RWPE1 (cell line): ENCODE results near the gene DCDC2B.

ENCODE experiments used
- CTCF ChIA-PET: fragments of 350-600 bp; sonication (Branson Sonifier 250); formaldehyde crosslinking; extraction: SDS; loops from one replicate; lab custom pipeline; 2021; lab: Yijun Ruan, JAX
- POLR2A ChIA-PET: fragments of 400-600 bp; formaldehyde crosslinking; extraction: SDS; loops from one replicate; lab custom pipeline; 2020; ENCODE audit warnings: antibody characterized with exemption; ENCODE audit not compliant: low non-redundant PET; lab: Yijun Ruan, JAX
- DNase-seq: peaks from one replicate; pipeline ENCODE4 v3.0.0; 2012; ENCODE audit warnings: low spot score
- H3K27ac ChIP-seq: fragments of 450-650 bp; 2 replicates; pipeline ENCODE4 v1.5.1; 2017
- TF ChIP-seq, protein P1 (sequence below): fragments of 450-650 bp; conservative IDR thresholded peaks from 2 replicates; pipeline ENCODE4 v1.5.1; 2017; ENCODE audit warnings: low read depth, mild to moderate bottlenecking

Gene DCDC2B

DNA sequence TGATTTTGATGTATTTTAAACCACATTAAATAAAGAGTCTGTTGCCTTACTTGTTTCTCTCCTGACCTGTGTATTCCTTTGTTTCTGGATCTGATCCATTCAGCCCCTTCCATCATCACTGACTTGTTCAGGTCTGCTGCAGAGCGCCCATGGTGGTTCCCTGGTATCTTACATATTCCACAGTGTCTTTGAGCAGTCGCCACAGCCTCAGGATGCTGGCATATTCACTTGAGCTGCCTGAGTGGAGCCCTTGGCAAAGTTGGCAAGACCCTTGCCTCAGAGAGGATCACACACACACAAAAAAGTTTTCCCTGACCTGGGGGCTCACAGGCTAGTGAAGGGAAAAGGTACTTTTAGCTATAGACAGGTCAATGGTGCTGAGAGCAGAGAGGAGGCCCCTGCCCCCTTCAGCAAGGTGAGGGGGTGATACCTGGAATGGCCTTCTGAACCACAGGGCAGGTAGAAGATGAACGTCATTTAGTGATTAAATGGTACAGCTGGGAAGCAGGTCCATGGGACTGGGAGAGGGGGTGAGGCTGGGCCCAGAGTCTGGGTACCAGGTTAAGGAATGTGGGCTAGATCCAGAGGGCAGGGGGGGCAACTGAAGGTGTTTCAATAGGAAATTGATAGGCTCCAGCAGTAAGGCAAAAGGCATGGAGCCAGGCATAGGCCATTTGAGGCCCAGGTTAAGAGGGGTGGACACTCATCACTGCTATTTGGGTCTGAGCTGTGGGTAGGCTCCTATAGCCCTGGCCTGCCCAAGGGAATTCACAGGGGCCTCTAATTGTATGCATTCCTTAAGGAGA, 10.4 kb upstream of the DCDC2B start:
- no peak for DNase-seq
- ChIA-PET POLR2A (no interaction called here), CTCF (interaction anchor here (0.7 kb wide), 1 partner anchor 242 kb away, joined by 3 read pairs; no protein-coding TSS in a partner anchor)
- TF ChIP-seq, protein P1, sequence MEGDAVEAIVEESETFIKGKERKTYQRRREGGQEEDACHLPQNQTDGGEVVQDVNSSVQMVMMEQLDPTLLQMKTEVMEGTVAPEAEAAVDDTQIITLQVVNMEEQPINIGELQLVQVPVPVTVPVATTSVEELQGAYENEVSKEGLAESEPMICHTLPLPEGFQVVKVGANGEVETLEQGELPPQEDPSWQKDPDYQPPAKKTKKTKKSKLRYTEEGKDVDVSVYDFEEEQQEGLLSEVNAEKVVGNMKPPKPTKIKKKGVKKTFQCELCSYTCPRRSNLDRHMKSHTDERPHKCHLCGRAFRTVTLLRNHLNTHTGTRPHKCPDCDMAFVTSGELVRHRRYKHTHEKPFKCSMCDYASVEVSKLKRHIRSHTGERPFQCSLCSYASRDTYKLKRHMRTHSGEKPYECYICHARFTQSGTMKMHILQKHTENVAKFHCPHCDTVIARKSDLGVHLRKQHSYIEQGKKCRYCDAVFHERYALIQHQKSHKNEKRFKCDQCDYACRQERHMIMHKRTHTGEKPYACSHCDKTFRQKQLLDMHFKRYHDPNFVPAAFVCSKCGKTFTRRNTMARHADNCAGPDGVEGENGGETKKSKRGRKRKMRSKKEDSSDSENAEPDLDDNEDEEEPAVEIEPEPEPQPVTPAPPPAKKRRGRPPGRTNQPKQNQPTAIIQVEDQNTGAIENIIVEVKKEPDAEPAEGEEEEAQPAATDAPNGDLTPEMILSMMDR: no peak
- H3K27ac ChIP-seq: peak overlapping the region; percentile 71

DNA sequence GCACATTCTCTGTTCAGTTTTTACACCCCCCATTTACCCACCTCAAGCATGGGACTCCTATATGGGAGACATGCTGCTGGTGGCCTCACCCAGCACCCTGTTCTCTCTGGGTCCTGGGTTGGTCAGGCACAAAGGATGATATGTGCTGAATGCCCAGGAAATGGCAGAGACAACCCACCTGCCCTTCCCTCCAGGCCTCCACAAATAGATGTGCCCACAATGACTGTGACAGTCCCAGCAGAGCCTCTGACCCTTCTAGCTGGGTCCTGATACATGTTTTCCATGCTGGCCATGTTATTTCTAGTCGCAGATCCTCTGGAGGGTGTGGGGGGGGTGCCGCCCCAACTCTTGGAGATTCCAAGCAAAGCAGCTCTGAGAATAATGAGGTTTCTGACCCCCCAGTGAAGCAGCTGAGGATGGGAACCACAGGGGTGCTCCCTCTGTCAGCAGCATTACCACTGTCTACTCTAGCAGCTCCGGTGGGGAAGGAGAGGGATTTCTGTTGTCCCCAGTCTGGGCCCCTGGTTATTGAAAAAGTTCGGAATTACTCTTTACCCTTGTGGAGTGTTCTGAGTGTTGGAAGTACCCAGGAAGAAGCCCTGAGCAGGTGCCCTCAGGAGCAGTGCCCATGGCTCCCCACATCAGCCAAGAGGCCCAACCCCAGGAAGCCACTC, 9.7 kb upstream of the DCDC2B start:
- no peak for DNase-seq
- POLR2A ChIA-PET: no interaction called here
- TF ChIP-seq, protein P1: no peak
- peak overlapping the region; percentile 71 for H3K27ac ChIP-seq
- CTCF ChIA-PET: interaction anchor here (0.7 kb wide), 1 partner anchor 416 kb away, joined by 4 read pairs; no protein-coding TSS in a partner anchor

DNA sequence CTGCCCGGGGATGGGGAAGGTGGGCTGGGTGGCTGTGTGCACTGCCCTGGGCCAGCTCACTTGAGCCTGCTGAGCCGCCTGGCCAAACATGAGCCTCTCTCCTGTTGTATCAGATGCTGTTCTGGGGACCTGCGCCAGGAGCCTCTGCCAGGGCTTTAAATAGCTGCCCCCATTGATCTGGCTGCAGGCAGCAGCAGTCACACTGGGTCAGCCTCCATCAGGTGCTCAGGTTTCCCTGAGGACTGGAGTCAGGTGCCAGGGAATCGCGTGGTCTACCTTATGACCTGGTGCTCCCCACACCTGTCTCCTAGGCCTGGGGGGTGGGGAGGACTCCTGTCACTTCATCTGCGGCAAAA, 9.2 kb upstream of the DCDC2B start:
- peak overlapping the region; percentile 71 for H3K27ac ChIP-seq
- DNase-seq: no peak
- POLR2A ChIA-PET: no interaction called here
- CTCF ChIA-PET: interaction anchor here (0.7 kb wide), 1 partner anchor 417 kb away, joined by 4 read pairs; no protein-coding TSS in a partner anchor
- TF ChIP-seq, protein P1: no peak

DNA sequence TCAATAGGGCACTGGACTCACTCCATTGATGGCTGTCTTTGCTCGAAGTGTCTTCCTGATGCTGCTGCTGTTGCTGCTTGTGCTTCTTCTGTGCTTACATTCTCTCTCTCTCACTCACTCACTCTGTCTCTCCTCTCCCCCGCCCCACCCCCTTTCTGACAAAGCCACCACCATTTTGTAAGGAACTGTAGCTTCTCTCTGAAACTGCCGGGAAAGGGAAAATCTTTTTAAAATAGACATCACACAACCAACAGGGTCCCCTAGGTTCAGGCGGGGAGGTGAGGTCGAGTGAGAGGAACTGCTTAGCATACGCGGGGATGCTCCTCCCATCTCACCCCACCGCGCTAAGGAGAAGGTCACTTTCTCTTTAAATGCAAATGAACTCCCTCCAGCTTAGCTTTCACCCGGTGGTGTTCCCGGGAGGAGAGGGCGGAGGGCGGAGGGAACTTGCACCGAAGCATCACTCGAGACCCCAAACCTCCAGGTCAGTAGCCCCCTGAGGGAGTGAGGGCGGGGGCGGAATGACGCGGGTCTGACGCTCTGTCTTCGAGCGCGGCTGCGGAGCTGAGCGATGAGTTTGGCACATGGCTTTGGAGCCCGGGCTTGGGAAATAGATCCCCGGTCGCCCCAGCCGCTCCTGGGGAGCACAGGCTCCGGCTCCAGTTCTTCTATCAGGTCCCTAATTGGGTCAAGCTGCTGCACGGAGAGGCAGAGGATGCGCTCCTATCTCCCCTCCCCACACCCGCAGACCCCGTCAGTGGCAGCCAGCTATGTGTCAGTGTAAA, 8.5 kb upstream of the DCDC2B start, which contains the start of gene CCDC28B:
CCDC28B (plus strand) TSS at position 370 of the 785 bp plus-strand sequence. CDS start 1,341 bp downstream, outside the sequence.
- POLR2A ChIA-PET: interaction anchor here (0.6 to 0.7 kb wide), 2 partner anchors 10 to 15 kb away, joined by 3 to 5 read pairs; no protein-coding TSS in a partner anchor
- TF ChIP-seq, protein P1: no peak
- DNase-seq: peak; percentile 54
- CTCF ChIA-PET: no interaction called here
- H3K27ac ChIP-seq: peak within 1 kb of the TSS; percentile 71

DNA sequence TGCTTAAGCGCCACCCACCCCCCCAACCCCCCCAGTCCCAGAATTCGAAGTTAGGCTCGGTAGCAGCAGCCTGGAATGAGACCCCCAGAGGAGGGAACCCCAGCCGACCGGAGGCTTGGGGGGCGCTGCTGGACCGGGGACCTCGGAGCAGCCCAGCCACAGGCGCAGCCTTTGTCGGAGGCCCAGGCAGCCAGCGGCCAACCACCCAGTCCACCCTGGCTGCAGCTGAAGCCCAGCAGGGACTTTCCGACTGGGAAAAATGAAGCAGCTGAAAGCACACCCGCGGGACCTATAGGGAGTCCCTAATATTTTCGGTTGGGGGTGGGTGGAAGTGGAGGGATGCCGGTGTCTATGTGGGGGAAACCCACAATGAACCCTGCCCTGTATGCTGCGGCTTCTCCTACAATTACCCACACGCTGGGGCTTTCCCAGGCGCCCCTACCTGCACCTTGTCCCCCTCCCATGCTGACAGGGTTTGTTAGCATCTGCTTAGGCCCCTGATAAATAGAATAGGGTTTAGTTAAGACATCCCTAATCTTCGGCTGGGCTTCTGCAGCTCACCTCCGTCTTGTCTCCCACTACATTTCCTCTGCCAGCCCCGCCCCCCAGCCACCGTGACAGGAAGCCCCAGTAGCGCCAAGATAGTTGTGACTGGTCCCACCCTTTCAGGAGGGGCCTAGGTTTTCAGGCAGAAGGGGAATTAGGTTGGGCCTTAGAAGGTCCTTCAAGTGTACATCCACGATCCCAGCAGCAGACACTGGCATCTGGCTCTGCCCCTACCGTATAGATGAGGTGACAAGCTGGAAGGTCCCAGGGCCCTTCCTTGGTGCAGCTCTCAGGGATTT, 7.7 kb upstream of the DCDC2B start:
- no peak for DNase-seq
- H3K27ac ChIP-seq: peak overlapping the region; percentile 71
- ChIA-PET CTCF (interaction anchor here (1.2 kb wide), 1 partner anchor 14 kb away, joined by 5 read pairs; no protein-coding TSS in a partner anchor), POLR2A (interaction anchor here (0.7 kb wide), 1 partner anchor 14 kb away, joined by 3 read pairs; no protein-coding TSS in a partner anchor)
- TF ChIP-seq, protein P1: no peak
